ENCODE data around the gene FAM47E. TPM values are rescaled to one million over a fixed set of nuclear protein-coding genes. Genes with fewer than 3 reads are reported as not detected.

Gene FAM47E
- total and polyA plus RNA-seq, 2 experiments from 2014 or later, result not detected

DNA sequence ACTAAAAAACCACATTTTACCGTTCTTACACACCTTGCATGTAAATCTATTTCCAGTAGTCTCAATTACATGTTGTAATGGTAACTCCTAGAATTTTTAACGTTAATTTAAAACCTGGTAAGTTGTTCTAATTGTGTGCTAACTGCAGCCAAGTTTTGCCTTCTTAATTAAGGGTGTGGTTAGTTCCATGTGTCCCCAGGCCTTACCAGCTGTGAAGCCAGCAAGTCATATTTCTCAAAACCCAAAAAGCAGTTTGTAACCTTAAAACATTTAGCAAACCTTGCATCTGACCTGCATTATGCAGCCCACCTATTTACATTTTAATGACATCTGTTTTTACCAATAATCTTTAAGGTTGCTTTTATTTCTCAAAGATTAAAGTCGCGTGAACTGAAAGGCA, 18.4 kb upstream of the FAM47E start:
- Histone ChIP-seq H3K27ac (no peak overlapping the region), H3K9ac (no peak overlapping the region)

GRCh38 chr4:76233529-76233928, 18.0 kb upstream of the FAM47E start:
- no peaks in the 10 kb centered on the region for H3K4me1 ChIP-seq (ENCODE audit: insufficient read depth)
- no peak overlapping the region for H3K27ac ChIP-seq
- H3F3A ChIP-seq (ENCODE audit: insufficient read depth), result no peaks in the 10 kb centered on the region
- TF ChIP-seq EZH2phosphoT487 (IDR thresholded peaks at IDR 0.05; ENCODE audit: insufficient read depth, low read depth) (no peak), EZH2 (IDR thresholded peaks at IDR 0.05; ENCODE audit: insufficient read depth, poor library complexity, severe bottlenecking) (no peak)
- H3K36me3 ChIP-seq (ENCODE audit: low read depth), result no peaks in the 10 kb centered on the region
- no peak overlapping the region for H3K4me3 ChIP-seq
- WGBS, 2 experiments (ENCODE audit: low coverage in 1 of 2, low lambda C conversion rate in 2 of 2, missing lambda C conversion rate in 2 of 2), result 15 to 17% methylated on average over 2 of the region's 2 CpGs
- in situ Hi-C loops (cut with MboI), result no loop called here
- H3K9me3 ChIP-seq (ENCODE audit: low read depth), result no peaks in the 10 kb centered on the region
- no peaks in the 10 kb centered on the region for H4K20me1 ChIP-seq (ENCODE audit: insufficient read depth)
- no peak for DNase-seq
- no peaks in the 10 kb centered on the region for H3K79me2 ChIP-seq (ENCODE audit: insufficient read depth)
- no peak overlapping the region for H3K4me2 ChIP-seq (ENCODE audit: unreplicated experiment)
- no peaks in the 10 kb centered on the region for H3K9me2 ChIP-seq (ENCODE audit: insufficient read depth)
- H2AFZ ChIP-seq, result no peak overlapping the region
- no peak overlapping the region for H3K9ac ChIP-seq
- no peaks in the 10 kb centered on the region for H3K27me3 ChIP-seq (replicated peaks; ENCODE audit: insufficient read depth)

More for the DNA sequence above, 18.4 kb upstream of the FAM47E start:
- Histone ChIP-seq H3K4me2 (ENCODE audit: unreplicated experiment) (no peak overlapping the region), H3K36me3 (ENCODE audit: low read depth) (no peaks in the 10 kb centered on the region), H3K4me3 (no peak overlapping the region), H3K79me2 (ENCODE audit: insufficient read depth) (no peaks in the 10 kb centered on the region), H3K9me2 (ENCODE audit: insufficient read depth) (no peaks in the 10 kb centered on the region), H3K9me3 (ENCODE audit: low read depth) (no peaks in the 10 kb centered on the region), H4K20me1 (ENCODE audit: insufficient read depth) (no peaks in the 10 kb centered on the region), H3F3A (ENCODE audit: insufficient read depth) (no peaks in the 10 kb centered on the region), H3K4me1 (ENCODE audit: insufficient read depth) (no peaks in the 10 kb centered on the region), H2AFZ (no peak overlapping the region), H3K27me3 (replicated peaks; ENCODE audit: insufficient read depth) (no peaks in the 10 kb centered on the region)
- DNase-seq, result no peak
- TF ChIP-seq EZH2 (IDR thresholded peaks at IDR 0.05; ENCODE audit: insufficient read depth, poor library complexity, severe bottlenecking) (no peak), EZH2phosphoT487 (IDR thresholded peaks at IDR 0.05; ENCODE audit: insufficient read depth, low read depth) (no peak)
- 55 to 59% methylated on average over 4 of the region's 4 CpGs for WGBS, 2 experiments (ENCODE audit: low coverage in 1 of 2, low lambda C conversion rate in 2 of 2, missing lambda C conversion rate in 2 of 2)
- in situ Hi-C loops (cut with MboI), result no loop called here

- H4K20me1 ChIP-seq (ENCODE audit: insufficient read depth), result no peaks in the 10 kb centered on the region
- no peak overlapping the region for H3K4me2 ChIP-seq (ENCODE audit: unreplicated experiment)
- TF ChIP-seq EZH2 (IDR thresholded peaks at IDR 0.05; ENCODE audit: insufficient read depth, poor library complexity, severe bottlenecking) (no peak), EZH2phosphoT487 (IDR thresholded peaks at IDR 0.05; ENCODE audit: insufficient read depth, low read depth) (no peak)
- no peaks in the 10 kb centered on the region for H3K36me3 ChIP-seq (ENCODE audit: low read depth)
- no peak for DNase-seq
- no peak overlapping the region for H2AFZ ChIP-seq
- H3K9ac ChIP-seq, result no peak overlapping the region
- in situ Hi-C loops (cut with MboI), result no loop called here
- no peaks in the 10 kb centered on the region for H3K27me3 ChIP-seq (replicated peaks; ENCODE audit: insufficient read depth)
- WGBS, 2 experiments (ENCODE audit: low coverage in 1 of 2, low lambda C conversion rate in 2 of 2, missing lambda C conversion rate in 2 of 2), result 71% methylated on average over 13 to 14 of the region's 14 CpGs
- no peaks in the 10 kb centered on the region for H3K4me1 ChIP-seq (ENCODE audit: insufficient read depth)
- no peak overlapping the region for H3K4me3 ChIP-seq
- no peak overlapping the region for H3K27ac ChIP-seq
- no peaks in the 10 kb centered on the region for H3K9me2 ChIP-seq (ENCODE audit: insufficient read depth)
- H3K79me2 ChIP-seq (ENCODE audit: insufficient read depth), result no peaks in the 10 kb centered on the region
- no peaks in the 10 kb centered on the region for H3K9me3 ChIP-seq (ENCODE audit: low read depth)
- H3F3A ChIP-seq (ENCODE audit: insufficient read depth), result no peaks in the 10 kb centered on the region
These were observed 17.4 kb upstream of the FAM47E start for GRCh38 chr4:76233967-76234678.

- Histone ChIP-seq H3F3A (ENCODE audit: insufficient read depth) (no peaks in the 10 kb centered on the region), H3K4me1 (ENCODE audit: insufficient read depth) (no peaks in the 10 kb centered on the region), H3K27me3 (replicated peaks; ENCODE audit: insufficient read depth) (no peaks in the 10 kb centered on the region), H3K9me2 (ENCODE audit: insufficient read depth) (no peaks in the 10 kb centered on the region), H3K79me2 (ENCODE audit: insufficient read depth) (no peaks in the 10 kb centered on the region), H4K20me1 (ENCODE audit: insufficient read depth) (no peaks in the 10 kb centered on the region), H3K9ac (no peak overlapping the region), H3K27ac (no peak overlapping the region), H3K36me3 (ENCODE audit: low read depth) (no peaks in the 10 kb centered on the region), H3K4me3 (no peak overlapping the region), H2AFZ (no peak overlapping the region), H3K4me2 (ENCODE audit: unreplicated experiment) (no peak overlapping the region), H3K9me3 (ENCODE audit: low read depth) (no peaks in the 10 kb centered on the region)
- DNase-seq, result no peak
- WGBS, 2 experiments (ENCODE audit: low coverage in 1 of 2, low lambda C conversion rate in 2 of 2, missing lambda C conversion rate in 2 of 2), result 90 to 96% methylated on average over 5 of the region's 5 CpGs
- TF ChIP-seq EZH2phosphoT487 (IDR thresholded peaks at IDR 0.05; ENCODE audit: insufficient read depth, low read depth) (no peak), EZH2 (IDR thresholded peaks at IDR 0.05; ENCODE audit: insufficient read depth, poor library complexity, severe bottlenecking) (no peak)
- in situ Hi-C loops (cut with MboI), result no loop called here
These were observed 16.9 kb upstream of the FAM47E start for GRCh38 chr4:76234679-76235044.
